Stimulated activated CD8-positive, alpha-beta memory T cell treated with anti-CD3 and anti-CD28 coated beads, Interleukin-12 subunit alpha, Interleukin-12 subunit beta, amount 100 ng/mL, for 4 hours (primary cell): ENCODE data around the gene FDX1.

Experiments
- DNase-seq: peaks from one replicate; pipeline ENCODE4 v3.0.0-alpha.2; 2020; ENCODE audit warnings: low read depth

FDX1 gene

GRCh38 chr11:110431051-110431672 lies 1.4 kb downstream of the FDX1 start:
- no peak for DNase-seq

DNA sequence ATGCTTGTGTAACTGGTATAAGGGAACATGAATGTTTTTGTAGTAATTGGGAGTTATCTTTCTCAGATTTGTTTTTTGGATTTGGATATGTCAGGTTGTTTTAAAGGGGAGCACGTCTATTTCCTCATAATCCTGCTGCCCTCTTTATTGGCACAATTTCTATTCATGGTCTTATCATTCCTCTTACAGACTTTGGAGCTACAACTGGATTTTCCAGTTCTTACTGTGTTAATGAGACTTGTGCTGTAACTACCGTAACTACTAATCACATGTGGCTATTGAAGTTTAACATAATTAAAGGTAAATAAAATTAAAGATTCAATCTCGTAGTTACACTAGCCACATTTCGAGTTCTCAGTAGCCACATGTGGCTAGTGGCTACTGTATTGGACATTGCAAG lies 1.9 kb downstream of the FDX1 start:
- DNase-seq, result no peak

DNA sequence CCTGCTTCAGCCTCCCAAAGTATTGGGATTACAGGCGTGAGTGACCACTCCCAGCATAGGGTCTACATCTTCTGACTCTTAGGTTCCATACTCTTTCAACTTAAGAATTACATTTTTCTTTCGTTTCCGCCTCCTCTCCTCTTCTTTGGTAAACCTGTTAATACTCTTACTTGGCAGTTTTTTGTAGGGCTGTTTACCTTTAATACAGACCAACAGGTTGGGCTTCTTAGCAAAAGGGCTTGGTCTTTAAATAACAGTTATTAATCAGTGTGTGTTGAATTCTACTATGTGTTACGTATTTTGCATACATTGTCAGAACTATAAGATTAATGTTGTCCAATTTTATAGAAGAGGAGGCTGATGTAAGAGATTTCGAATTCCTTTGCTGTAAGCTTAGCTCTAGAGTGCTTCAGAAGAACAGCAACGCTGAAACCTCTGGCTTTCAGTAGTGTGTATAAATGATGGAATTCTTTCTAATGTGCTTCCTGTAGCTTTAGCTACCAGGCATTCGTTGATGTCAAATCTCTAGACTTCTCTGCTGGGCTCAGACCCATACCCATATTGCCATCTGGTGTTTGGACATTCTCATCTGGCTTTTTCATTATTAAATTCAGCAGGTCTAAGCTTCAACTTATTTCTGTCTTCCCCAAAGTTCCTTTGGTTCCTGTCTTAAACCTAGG lies 3.1 kb downstream of the FDX1 start:
- DNase-seq, result no peak

DNA sequence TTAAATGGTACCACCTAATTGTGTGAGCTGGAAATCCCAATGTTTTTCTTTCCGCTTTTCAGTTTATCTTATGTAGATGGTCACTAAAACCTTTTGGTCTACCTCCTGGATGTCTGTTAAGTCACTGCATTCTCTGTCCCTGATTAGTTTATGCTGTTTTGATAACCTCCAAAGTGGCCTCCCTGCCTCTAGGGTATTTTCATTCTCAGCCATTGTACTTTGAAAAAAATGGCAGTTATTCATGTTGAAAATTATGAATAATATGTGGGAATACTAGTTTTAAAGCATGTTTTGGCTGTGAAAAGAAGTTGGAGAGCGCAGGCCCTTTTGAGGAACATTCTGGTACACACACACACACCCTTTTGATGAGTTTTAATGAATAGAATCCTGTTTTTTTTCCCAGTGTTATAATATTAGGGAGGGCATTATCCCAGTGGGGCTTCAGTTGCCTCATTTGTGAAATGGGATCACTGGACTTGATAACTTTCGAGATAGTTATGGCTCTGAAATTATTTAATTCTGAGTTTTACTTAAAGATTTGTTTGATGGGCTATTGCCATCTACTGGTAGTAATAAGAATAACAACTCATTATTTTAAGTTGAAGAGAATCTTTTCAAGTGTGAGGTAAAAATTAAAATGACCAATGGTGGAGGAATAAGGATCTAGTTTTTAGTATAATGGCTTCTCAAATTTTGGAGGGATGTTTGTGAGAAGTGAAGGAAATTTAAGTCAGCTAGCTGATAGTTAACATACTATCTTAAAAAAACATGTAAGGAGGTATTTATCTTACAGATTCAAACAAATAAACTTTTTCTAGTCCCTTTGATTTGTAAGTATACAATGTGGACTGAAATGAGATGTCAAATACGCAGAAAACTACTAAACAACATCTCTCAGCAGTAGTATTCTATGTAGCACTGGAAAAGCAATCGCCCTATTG lies 3.9 kb downstream of the FDX1 start:
- DNase-seq, result no peak

DNA sequence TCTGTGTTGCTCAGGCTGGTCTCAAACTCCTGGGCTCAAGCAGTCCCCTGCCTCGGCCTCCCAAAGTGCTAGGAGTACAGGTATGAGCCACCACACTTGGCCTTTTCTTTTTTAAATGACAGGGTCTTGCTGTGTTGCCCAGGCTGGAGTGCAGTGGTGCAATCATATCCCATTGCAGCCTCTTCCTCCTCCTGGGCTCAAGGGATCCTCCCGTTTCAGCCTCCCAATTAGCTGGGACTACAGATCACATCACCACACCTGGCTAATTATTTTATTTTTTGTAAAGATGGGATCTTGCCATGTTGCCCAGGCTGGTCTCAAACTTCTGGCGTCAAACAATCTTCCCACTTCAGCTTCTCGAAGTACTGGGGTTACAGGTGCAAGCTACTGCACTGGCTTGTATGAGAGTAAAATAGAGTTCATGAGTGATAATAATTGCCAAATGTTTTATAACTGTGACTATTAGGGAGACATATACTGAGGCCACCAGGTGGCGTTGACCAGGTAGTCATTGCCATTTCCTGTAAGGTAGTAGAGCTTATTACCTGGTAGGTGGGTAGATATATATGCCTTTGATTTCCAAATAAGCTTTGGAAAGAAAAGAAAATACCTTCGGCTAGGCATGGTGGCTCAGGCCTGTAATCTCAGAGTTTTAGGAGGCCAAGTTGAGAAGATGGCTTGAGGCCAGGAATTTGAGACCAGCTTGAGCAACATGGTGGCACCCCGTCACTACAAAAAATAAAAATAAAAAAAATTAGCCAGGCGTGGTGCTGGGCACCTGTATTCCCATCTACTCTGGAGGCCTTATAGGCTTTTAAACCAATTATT lies 5.4 kb downstream of the FDX1 start:
- DNase-seq, result no peak

DNA sequence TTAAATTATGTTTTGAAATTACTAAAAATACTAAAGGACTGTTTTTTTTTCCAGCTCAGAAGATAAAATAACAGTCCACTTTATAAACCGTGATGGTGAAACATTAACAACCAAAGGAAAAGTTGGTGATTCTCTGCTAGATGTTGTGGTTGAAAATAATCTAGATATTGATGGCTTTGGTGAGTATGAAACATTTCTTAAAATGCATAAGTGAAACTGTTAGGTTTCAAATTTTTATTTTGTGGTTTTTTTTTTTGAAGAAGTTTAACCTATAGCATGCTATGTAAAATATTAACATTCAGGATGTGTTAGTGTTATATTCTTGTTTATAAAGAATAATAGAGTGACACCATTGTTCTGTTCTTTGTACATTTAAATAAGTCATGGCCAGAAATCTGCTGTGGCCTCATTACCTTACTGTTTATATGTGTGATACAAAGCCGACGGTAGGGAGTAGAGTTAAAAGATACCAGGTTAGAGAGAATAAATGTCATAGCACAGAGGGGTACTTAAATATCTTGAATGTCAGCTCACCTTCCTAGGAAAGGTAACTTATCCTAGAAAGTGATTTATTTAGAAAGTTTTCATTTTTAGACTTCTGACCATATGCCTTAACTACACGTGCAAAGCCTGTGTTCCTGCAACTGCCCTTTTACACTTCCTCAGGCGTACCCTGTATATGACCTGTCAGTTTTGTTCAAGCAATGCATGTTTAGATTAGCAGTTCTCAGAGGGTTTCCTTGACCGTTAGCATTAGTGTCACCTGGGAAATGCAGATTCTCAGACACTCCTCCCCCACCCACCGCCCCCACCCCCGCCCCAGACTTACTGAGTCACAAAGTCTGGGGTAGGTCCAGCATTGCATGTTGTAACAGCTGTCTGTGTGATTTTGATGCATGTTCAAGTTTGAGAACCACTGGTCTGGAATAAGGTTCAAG lies 6.3 kb downstream of the FDX1 start:
- DNase-seq, result no peak

GRCh38 chr11:110438017-110438416 lies 8.3 kb downstream of the FDX1 start:
- no peak for DNase-seq

DNA sequence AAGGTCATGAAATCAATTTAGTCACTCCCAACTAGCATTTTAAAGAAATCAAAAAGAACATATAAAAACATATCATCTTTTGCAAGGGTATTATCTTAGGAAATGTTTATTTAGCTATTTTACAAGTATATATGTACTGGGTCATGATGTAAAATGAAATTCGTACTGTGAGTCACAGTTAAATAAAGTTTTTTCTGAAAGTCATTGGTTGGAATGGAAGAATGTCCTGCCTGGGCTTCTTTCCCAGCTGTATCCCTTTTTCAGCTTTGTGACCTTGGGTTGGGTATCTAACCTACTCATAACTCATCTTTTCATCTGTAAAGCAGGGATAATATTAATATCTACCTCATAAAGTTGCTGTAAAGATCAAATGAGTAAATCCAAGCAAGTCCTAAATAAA lies 15.7 kb downstream of the FDX1 start:
- no peak for DNase-seq

- no peak for DNase-seq
Observed at GRCh38 chr11:110446061-110446460, 16.3 kb downstream of the FDX1 start.

- DNase-seq, result no peak
Observed at GRCh38 chr11:110446594-110446993, 16.8 kb downstream of the FDX1 start.

GRCh38 chr11:110447343-110447742 lies 17.6 kb downstream of the FDX1 start:
- DNase-seq, result no peak

- no peak for DNase-seq
Observed at GRCh38 chr11:110447897-110448745, 18.4 kb downstream of the FDX1 start.

DNA sequence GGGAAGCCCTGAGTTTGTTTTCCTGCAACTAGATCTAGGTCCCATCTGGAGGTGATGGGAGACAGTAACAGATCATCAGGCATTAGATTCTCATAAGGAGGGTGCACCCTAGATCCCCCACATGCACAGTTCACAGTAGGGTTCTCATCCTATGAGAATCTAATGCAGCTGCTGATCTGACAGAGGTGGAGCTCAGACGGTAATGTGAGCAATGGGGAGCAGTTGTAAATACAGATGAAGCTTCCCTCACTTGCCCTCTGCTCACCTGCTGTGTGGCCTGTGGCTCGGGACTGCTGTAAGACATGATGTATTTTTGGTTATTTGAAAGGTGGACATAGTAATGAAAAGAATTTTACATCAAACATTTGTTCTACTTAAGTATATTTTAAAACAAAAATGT lies 20.5 kb downstream of the FDX1 start:
- no peak for DNase-seq

GRCh38 chr11:110452720-110453119 lies 23.0 kb downstream of the FDX1 start:
- no peak for DNase-seq

DNA sequence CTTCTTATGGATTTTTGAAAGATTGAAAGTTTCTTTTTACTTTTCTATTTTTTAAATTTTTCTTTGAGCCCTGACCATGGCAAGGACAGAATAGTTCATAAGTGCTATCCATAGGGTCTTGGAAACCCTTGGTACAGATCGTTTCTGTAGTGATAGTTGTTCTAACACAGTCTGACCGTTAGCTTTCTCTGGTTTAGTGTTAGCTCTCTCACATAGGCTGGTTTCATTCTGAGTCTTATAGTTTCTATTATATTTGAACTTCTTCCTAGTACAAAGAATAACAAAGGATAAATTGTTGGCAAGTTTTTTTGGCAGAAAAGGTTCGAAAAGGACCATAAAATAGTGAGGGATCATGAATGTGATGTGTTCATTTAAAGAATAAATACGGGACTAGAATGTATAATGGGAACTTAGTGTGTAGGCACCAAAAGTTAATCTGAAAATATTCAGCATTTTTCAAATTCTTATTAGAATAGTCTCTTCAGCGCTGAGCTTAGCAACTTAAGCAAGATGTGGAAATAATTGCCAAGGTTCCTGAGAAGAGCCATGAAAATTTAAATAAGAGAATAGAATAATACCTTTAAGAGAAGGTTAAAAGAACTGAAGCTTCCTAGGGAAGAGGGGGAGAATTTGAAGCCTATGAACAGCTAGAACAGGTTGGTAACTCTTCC lies 24.1 kb downstream of the FDX1 start:
- no peak for DNase-seq

GRCh38 chr11:110454609-110455008 lies 24.9 kb downstream of the FDX1 start:
- DNase-seq, result no peak

GRCh38 chr11:110455718-110456117 lies 26.0 kb downstream of the FDX1 start:
- DNase-seq, result no peak

- no peak for DNase-seq
Observed at GRCh38 chr11:110463153-110463552, 33.4 kb downstream of the FDX1 start.

DNA sequence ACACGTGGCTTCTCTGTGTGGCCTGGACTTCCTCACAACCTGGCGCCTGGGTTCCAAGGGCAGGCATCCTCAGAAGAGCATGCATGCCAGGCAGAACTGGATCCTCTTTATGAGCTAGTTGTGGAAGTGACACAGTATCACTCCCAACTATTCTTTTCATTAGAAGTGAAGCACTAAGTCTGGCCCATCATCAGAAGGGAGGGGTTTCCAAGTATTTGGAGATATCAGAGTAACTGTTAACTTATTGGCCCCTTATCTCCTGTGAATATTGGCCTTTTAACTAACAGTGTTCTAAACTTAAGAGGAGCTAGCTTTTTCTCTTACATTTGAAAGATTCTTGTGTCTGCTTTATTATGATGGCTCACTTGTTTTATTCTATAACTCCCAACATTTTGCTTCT lies 35.5 kb downstream of the FDX1 start:
- no peak for DNase-seq
